Breast epithelium (tissue), 4 donors: Measurements from ENCODE around the gene ACVR2B. TPM values are rescaled to one million over a fixed set of nuclear protein-coding genes. Genes with fewer than 3 reads are reported as not detected.

Experiments used
- DNase-seq, 2 donors: peaks; one replicate each; pipeline ENCODE4 v3.0.0-alpha.2; 2019; ENCODE audit warnings: low spot score in 2 of 2
- H3K27ac ChIP-seq, 2 donors: fragments of 200-600 bp; sonication (generic) in 1 of 2; one replicate each; pipeline ENCODE4 v1.5.1; 2016 to 2019; ENCODE audit warnings: mild to moderate bottlenecking in 1 of 2
- H3K27me3 ChIP-seq, 2 donors: fragments of 200-600 bp; sonication (generic) in 1 of 2; one replicate each; pipeline versions ENCODE4 v1.5.1 to v1.6.0; 2017 to 2019; ENCODE audit warnings: control low read depth in 1 of 2, mild to moderate bottlenecking in 1 of 2
- H3K36me3 ChIP-seq: fragments of 200-600 bp; one replicate; pipeline ENCODE4 v1.5.1; 2019
- H3K4me1 ChIP-seq, 2 donors: fragments of 200-600 bp; sonication (generic); one replicate each; pipeline ENCODE4 v1.5.1; 2016 to 2019; ENCODE audit warnings: control low read depth in 1 of 2
- H3K4me3 ChIP-seq, 3 donors: fragments of 200-600 bp; sonication (generic); 1 replicate in 2 of 3; 2 replicates in 1 of 3; pipeline ENCODE4 v1.5.1; 2016 to 2019; ENCODE audit warnings: mild to moderate bottlenecking in 3 of 3, moderate library complexity in 2 of 3
- H3K9me3 ChIP-seq, 2 donors: fragments of 200-600 bp; sonication (generic) in 1 of 2; one replicate each; pipeline ENCODE4 v1.5.1; 2016 to 2019; ENCODE audit warnings: control low read depth in 1 of 2
- CTCF ChIP-seq, 3 donors: fragments of 450-650 bp; IDR thresholded peaks; one replicate each; pipeline ENCODE4 v1.5.1; 2016 to 2017; ENCODE audit warnings: antibody characterized with exemption in 3 of 3, mild to moderate bottlenecking in 3 of 3, moderate library complexity in 3 of 3
- POLR2A ChIP-seq: fragments of 450-650 bp; IDR thresholded peaks from one replicate; pipeline ENCODE4 v1.6.1; 2016; ENCODE audit warnings: antibody characterized with exemption, mild to moderate bottlenecking, moderate library complexity
- POLR2AphosphoS5 ChIP-seq, 3 donors: sonication (generic); formaldehyde crosslinking; IDR thresholded peaks; one replicate each; pipeline ENCODE4 v1.6.1; 2017; ENCODE audit warnings: antibody characterized with exemption in 3 of 3
- intact Hi-C: fragments of 100-400 bp; cut with DNase I; formaldehyde crosslinking; loops from one replicate; pipeline ENCODE4 v1.15.1; 2023; ENCODE audit warnings: low total_unique reads
- total RNA-seq, 3 donors: library from RNA; depleted of rRNA; stranded (reverse); fragments of >200 nt; gene quantifications; one replicate each; pipeline ENCODE4 v1.1.0, GENCODE V29; 2016

Gene ACVR2B
- total RNA-seq, 3 donors from 2014 or later = 4.0 to 10.7 (median 10.2) TPM

- no peak for DNase-seq
- Histone ChIP-seq H3K4me1 (no peaks in the 10 kb centered on the region), H3K4me3 (no peak overlapping the region), H3K36me3 (no peaks in the 10 kb centered on the region), H3K27ac (no peak overlapping the region), H3K9me3 (no peaks in the 10 kb centered on the region), H3K27me3 (no peaks in the 10 kb centered on the region)
- TF ChIP-seq CTCF (IDR thresholded peaks at IDR 0.05) (no peak), POLR2AphosphoS5 (IDR thresholded peaks at IDR 0.05) (no peak), POLR2A (no peak)
- intact Hi-C loops = loop anchor here (2.0 kb wide), 1 partner anchor 18 kb away; no protein-coding TSS in a partner anchor
Observed at GRCh38 chr3:38493031-38493430, 39.3 kb downstream of the ACVR2B start.

- H3K9me3 ChIP-seq = no peaks in the 10 kb centered on the region
- intact Hi-C loops = no loop called here
- H3K27ac ChIP-seq = peak within 1 kb of the TSS; percentile 2 to 70
- TF ChIP-seq CTCF (IDR thresholded peaks at IDR 0.05) (peak; percentile 63 to 69 (median 67)), POLR2AphosphoS5 (IDR thresholded peaks at IDR 0.05) (no peak), POLR2A (no peak)
- H3K27me3 ChIP-seq = no peaks in the 10 kb centered on the region
- peak; percentile 71 to 88 for DNase-seq
- no peaks in the 10 kb centered on the region for H3K4me1 ChIP-seq
- no peaks in the 10 kb centered on the region for H3K36me3 ChIP-seq
- peak within 1 kb of the TSS; percentile 59 to 79 (median 61) for H3K4me3 ChIP-seq
Observed at GRCh38 chr3:38496131-38496910, 42.6 kb downstream of the ACVR2B start, which contains the start of gene EXOG. EXOG (plus strand) TSS chr3:38496340; CDS start chr3:38496368, 28 bp downstream.

- Histone ChIP-seq H3K9me3 (no peaks in the 10 kb centered on the region), H3K4me3 (peak overlapping the region; percentile 59 to 79 (median 61)), H3K4me1 (no peaks in the 10 kb centered on the region), H3K36me3 (no peaks in the 10 kb centered on the region), H3K27ac (no peak overlapping the region), H3K27me3 (no peaks in the 10 kb centered on the region)
- no peak for DNase-seq
- TF ChIP-seq POLR2AphosphoS5 (IDR thresholded peaks at IDR 0.05) = no peak
- no peak for TF ChIP-seq CTCF (IDR thresholded peaks at IDR 0.05)
- TF ChIP-seq POLR2A = no peak
- intact Hi-C loops = no loop called here
Observed at GRCh38 chr3:38497031-38497430, 43.3 kb downstream of the ACVR2B start.

GRCh38 chr3:38500688-38501417 lies 47.2 kb downstream of the ACVR2B start:
- Histone ChIP-seq H3K9me3 (no peaks in the 10 kb centered on the region), H3K4me3 (no peak overlapping the region), H3K4me1 (no peaks in the 10 kb centered on the region), H3K27ac (no peak overlapping the region), H3K36me3 (no peaks in the 10 kb centered on the region), H3K27me3 (no peaks in the 10 kb centered on the region)
- intact Hi-C loops = no loop called here
- no peak for DNase-seq
- TF ChIP-seq POLR2AphosphoS5 (IDR thresholded peaks at IDR 0.05) (no peak), CTCF (IDR thresholded peaks at IDR 0.05) (no peak), POLR2A (no peak)

GRCh38 chr3:38507120-38507519 lies 53.4 kb downstream of the ACVR2B start:
- H3K36me3 ChIP-seq = no peaks in the 10 kb centered on the region
- DNase-seq = no peak
- no peak for TF ChIP-seq POLR2A
- TF ChIP-seq CTCF (IDR thresholded peaks at IDR 0.05) = no peak
- no peak for TF ChIP-seq POLR2AphosphoS5 (IDR thresholded peaks at IDR 0.05)
- no peak overlapping the region for H3K27ac ChIP-seq
- H3K4me1 ChIP-seq = no peaks in the 10 kb centered on the region
- no peaks in the 10 kb centered on the region for H3K27me3 ChIP-seq
- H3K4me3 ChIP-seq = no peak overlapping the region
- no peaks in the 10 kb centered on the region for H3K9me3 ChIP-seq
- intact Hi-C loops = no loop called here
